Activated B cell treated with CpG ODN at 0.5 μM for 24 hours (primary cell): ENCODE results near the gene CAMTA1. TPM values are rescaled to one million over a fixed set of nuclear protein-coding genes. Genes with fewer than 3 reads are reported as not detected.
"Not testable (repeated sequence)": the region's sequence is repeated elsewhere in the genome, so short reads cannot be mapped to it uniquely, and the experiment has no call there.

Experiments used
- ATAC-seq: fragments of 200-7000 bp; cut with Tn5 transposase; one replicate; pipeline ENCODE4 v1.10.0; 2021; ENCODE audit warnings: low read depth, mild to moderate bottlenecking, moderate library complexity
- CTCF ChIA-PET: fragments of 350-600 bp; sonication (Branson Sonifier 250); formaldehyde crosslinking; loops from one replicate; lab custom pipeline; 2021; ENCODE audit warnings: antibody characterized with exemption; lab: Charles Lee
- POLR2A ChIA-PET: fragments of 350-600 bp; sonication (Branson Sonifier 250); formaldehyde crosslinking; loops from one replicate; lab custom pipeline; 2021; ENCODE audit warnings: antibody characterized with exemption; lab: Charles Lee
- DNase-seq: peaks from one replicate; pipeline ENCODE4 v3.0.0; 2022
- H3K27ac Mint-ChIP-seq: one replicate; pipeline ENCODE4 v1.8.0; 2020; ENCODE audit warnings: mixed read lengths
- H3K27me3 Mint-ChIP-seq: one replicate; pipeline ENCODE4 v1.8.0; 2021; ENCODE audit warnings: mixed read lengths
- H3K36me3 Mint-ChIP-seq: one replicate; pipeline ENCODE4 v1.8.0; 2021; ENCODE audit warnings: low read depth, mixed read lengths
- H3K4me1 Mint-ChIP-seq: one replicate; pipeline ENCODE4 v1.8.0; 2021; ENCODE audit warnings: mixed read lengths
- H3K4me3 Mint-ChIP-seq: one replicate; pipeline ENCODE4 v1.8.0; 2020; ENCODE audit warnings: mild to moderate bottlenecking, mixed read lengths
- H3K9me3 Mint-ChIP-seq: one replicate; pipeline ENCODE4 v1.8.0; 2020; ENCODE audit warnings: mixed read lengths
- intact Hi-C: fragments of 100-400 bp; cut with micrococcal nuclease; formaldehyde crosslinking; loops from one replicate; pipeline ENCODE4 v1.15.1; 2024
- total RNA-seq: library from RNA; stranded (reverse); gene quantifications from 2 replicates; pipeline ENCODE4 v1.2.3, GENCODE V29; 2022
- TF ChIP-seq, protein P1 (sequence below): fragments of 200-600 bp; IDR thresholded peaks from one replicate; pipeline ENCODE4 v1.8.0; 2022; ENCODE audit warnings: antibody characterized with exemption, mild to moderate bottlenecking

Gene CAMTA1
- total RNA-seq, 1 donor from 2014 or later = 49.8 TPM

GRCh38 chr1:7407980-7408770 lies 622.9 kb downstream of the CAMTA1 start:
- POLR2A ChIA-PET = no interaction called here
- no peaks in the 10 kb centered on the region for H3K27me3 Mint-ChIP-seq
- no peaks in the 10 kb centered on the region for H3K9me3 Mint-ChIP-seq
- H3K4me3 Mint-ChIP-seq = no peak overlapping the region
- intact Hi-C loops = no loop called here
- H3K27ac Mint-ChIP-seq = no peak overlapping the region
- DNase-seq (no peak), ATAC-seq (no peak)
- CTCF ChIA-PET = no interaction called here
- TF ChIP-seq, protein P1, sequence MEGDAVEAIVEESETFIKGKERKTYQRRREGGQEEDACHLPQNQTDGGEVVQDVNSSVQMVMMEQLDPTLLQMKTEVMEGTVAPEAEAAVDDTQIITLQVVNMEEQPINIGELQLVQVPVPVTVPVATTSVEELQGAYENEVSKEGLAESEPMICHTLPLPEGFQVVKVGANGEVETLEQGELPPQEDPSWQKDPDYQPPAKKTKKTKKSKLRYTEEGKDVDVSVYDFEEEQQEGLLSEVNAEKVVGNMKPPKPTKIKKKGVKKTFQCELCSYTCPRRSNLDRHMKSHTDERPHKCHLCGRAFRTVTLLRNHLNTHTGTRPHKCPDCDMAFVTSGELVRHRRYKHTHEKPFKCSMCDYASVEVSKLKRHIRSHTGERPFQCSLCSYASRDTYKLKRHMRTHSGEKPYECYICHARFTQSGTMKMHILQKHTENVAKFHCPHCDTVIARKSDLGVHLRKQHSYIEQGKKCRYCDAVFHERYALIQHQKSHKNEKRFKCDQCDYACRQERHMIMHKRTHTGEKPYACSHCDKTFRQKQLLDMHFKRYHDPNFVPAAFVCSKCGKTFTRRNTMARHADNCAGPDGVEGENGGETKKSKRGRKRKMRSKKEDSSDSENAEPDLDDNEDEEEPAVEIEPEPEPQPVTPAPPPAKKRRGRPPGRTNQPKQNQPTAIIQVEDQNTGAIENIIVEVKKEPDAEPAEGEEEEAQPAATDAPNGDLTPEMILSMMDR = no peak
- H3K4me1 Mint-ChIP-seq = no peaks in the 10 kb centered on the region
- H3K36me3 Mint-ChIP-seq = no peaks in the 10 kb centered on the region

GRCh38 chr1:7408771-7409150 lies 623.5 kb downstream of the CAMTA1 start:
- H3K36me3 Mint-ChIP-seq = no peaks in the 10 kb centered on the region
- H3K9me3 Mint-ChIP-seq = no peaks in the 10 kb centered on the region
- H3K27me3 Mint-ChIP-seq = no peaks in the 10 kb centered on the region
- POLR2A ChIA-PET = no interaction called here
- DNase-seq (no peak), ATAC-seq (no peak)
- H3K4me3 Mint-ChIP-seq = no peak overlapping the region
- H3K27ac Mint-ChIP-seq = no peak overlapping the region
- intact Hi-C loops = no loop called here
- H3K4me1 Mint-ChIP-seq = no peaks in the 10 kb centered on the region
- TF ChIP-seq, protein P1 = no peak
- CTCF ChIA-PET = no interaction called here

DNA sequence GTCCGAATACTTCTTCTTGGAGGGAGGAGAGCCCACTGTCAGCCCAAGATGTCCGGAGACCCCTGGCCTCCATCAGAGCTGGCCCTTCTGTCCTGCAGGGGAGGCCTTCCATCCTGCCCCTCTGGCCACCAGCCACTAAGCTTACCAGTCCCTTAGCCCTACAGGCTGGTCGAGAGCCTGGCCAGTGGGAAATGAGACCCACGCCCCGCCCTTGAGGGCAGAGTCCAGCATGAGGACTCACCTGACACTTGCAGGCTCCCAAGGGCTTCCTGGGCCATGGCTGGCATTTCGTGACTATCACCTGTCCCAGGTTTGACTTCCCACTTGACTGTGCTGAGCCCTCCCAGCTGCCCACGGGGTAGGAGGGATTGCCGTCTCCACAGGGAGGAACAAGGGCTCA lies 624.0 kb downstream of the CAMTA1 start:
- no peaks in the 10 kb centered on the region for H3K9me3 Mint-ChIP-seq
- TF ChIP-seq, protein P1 = no peak
- no peak for DNase-seq

GRCh38 chr1:7410156-7410555 lies 624.9 kb downstream of the CAMTA1 start:
- DNase-seq (no peak), ATAC-seq (no peak)
- TF ChIP-seq, protein P1 = no peak
- no peaks in the 10 kb centered on the region for H3K27me3 Mint-ChIP-seq
- ChIA-PET POLR2A (no interaction called here), CTCF (no interaction called here)
- no peak overlapping the region for H3K4me3 Mint-ChIP-seq
- H3K27ac Mint-ChIP-seq = no peak overlapping the region
- no peaks in the 10 kb centered on the region for H3K9me3 Mint-ChIP-seq
- no peaks in the 10 kb centered on the region for H3K4me1 Mint-ChIP-seq
- intact Hi-C loops = no loop called here
- H3K36me3 Mint-ChIP-seq = no peaks in the 10 kb centered on the region

More for the DNA sequence above, 624.0 kb downstream of the CAMTA1 start:
- no peaks in the 10 kb centered on the region for H3K4me1 Mint-ChIP-seq
- POLR2A ChIA-PET = no interaction called here
- intact Hi-C loops = no loop called here
- CTCF ChIA-PET = no interaction called here
- H3K36me3 Mint-ChIP-seq = no peaks in the 10 kb centered on the region
- no peak overlapping the region for H3K4me3 Mint-ChIP-seq
- ATAC-seq = no peak
- no peaks in the 10 kb centered on the region for H3K27me3 Mint-ChIP-seq
- no peak overlapping the region for H3K27ac Mint-ChIP-seq

GRCh38 chr1:7417618-7418017 lies 632.4 kb downstream of the CAMTA1 start:
- DNase-seq, H3K27me3 Mint-ChIP-seq, H3K4me3 Mint-ChIP-seq, POLR2A ChIA-PET, H3K4me1 Mint-ChIP-seq, H3K36me3 Mint-ChIP-seq, intact Hi-C loops, CTCF ChIA-PET, H3K9me3 Mint-ChIP-seq, H3K27ac Mint-ChIP-seq, ATAC-seq: not testable (repeated sequence)
